Prostate gland (tissue), 2 donors: ENCODE results near the gene GPR108. TPM values are rescaled to one million over a fixed set of nuclear protein-coding genes. Genes with fewer than 3 reads are reported as not detected.
A peak's percentile ranks its signal among the peaks of the same experiment; 100 is the strongest.

Experiments used
- DNase-seq: peaks from one replicate; pipeline ENCODE4 v3.0.0-alpha.2; 2019; ENCODE audit warnings: low spot score
- H3K27ac ChIP-seq, 2 donors: fragments of 200-600 bp; sonication (generic); 2 replicates each; pipeline ENCODE4 v1.5.1; 2017 to 2019
- H3K27me3 ChIP-seq: fragments of 200-600 bp; sonication (generic); replicated peaks from 2 replicates; pipeline ENCODE4 v1.5.1; 2019; ENCODE audit not compliant: insufficient read depth
- H3K36me3 ChIP-seq, 2 donors: fragments of 200-600 bp; sonication (generic); 1 replicate in 1 of 2; 2 replicates in 1 of 2; pipeline versions ENCODE4 v1.5.1 to v1.8.1; 2017 to 2019
- H3K4me1 ChIP-seq: fragments of 200-600 bp; sonication (generic); replicated peaks from 2 replicates; pipeline ENCODE4 v1.5.1; 2019
- H3K4me3 ChIP-seq, 2 donors: fragments of 200-600 bp; sonication (generic); 2 replicates each; pipeline ENCODE4 v1.5.1; 2017 to 2019
- H3K9me3 ChIP-seq: fragments of 200-600 bp; sonication (generic); 2 replicates; pipeline ENCODE4 v1.5.1; 2017
- CTCF ChIP-seq, 4 experiments: fragments of 200-600 bp in 2 of 4; fragments of 450-650 bp in 2 of 4; sonication (generic) in 2 of 4; IDR thresholded peaks; 1 replicate in 3 of 4; 2 replicates in 1 of 4; pipeline ENCODE4 v1.5.1; 2016 to 2019; ENCODE audit warnings: antibody characterized with exemption in 4 of 4, mild to moderate bottlenecking in 2 of 4, moderate library complexity in 2 of 4
- POLR2A ChIP-seq: fragments of 450-650 bp; IDR thresholded peaks from one replicate; pipeline ENCODE4 v1.6.1; 2016; ENCODE audit warnings: antibody characterized with exemption, mild to moderate bottlenecking
- POLR2AphosphoS5 ChIP-seq: sonication (generic); formaldehyde crosslinking; IDR thresholded peaks from one replicate; pipeline ENCODE4 v1.6.1; 2017; ENCODE audit warnings: antibody characterized with exemption
- WGBS: methylation state at CpG from one replicate; pipeline ENCODE4 v1.1.5; 2018; 5-methylcytosine and 5-hydroxymethylcytosine counted together
- intact Hi-C: fragments of 100-400 bp; cut with DNase I; formaldehyde crosslinking; loops from one replicate; pipeline ENCODE4 v1.14.2; 2022
- total RNA-seq, 2 donors: library from RNA; depleted of rRNA; stranded (reverse); fragments of >200 nt; gene quantifications; one replicate each; pipeline ENCODE4 v1.1.0, GENCODE V29; 2016

The GPR108 gene
- total RNA-seq, 2 donors from 2014 or later: 62.7 to 98.0 TPM

DNA sequence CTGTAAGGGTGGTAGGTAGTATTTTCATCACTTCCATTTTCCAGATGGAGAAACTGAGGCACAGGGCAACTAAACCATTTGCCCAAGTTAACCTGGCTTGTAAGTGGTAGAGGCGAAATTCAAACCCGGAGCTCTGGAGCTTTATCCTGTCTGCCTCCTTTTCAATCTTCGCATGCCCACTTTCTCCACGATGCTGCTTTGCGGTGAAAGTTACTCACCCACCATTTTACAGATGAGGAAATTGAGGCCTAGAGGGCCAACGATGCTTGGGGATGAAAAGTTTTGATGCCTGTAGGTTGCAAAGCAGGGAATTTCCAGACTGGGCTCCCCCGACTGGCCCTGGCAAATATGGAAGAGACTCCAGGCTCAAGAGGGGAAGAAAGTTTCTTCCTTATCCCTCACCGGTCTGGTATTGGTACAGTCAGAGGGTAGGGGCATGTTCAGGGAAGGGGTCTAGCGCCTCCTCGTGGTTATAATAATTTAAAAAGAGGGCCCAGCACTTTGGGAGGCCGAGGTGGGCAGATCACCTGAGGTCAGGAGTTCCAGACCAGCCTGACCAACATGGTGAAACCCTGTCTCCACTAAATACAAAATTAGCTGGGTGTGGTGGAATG is 31.7 kb upstream of the GPR108 start:
- Histone ChIP-seq H3K27ac (no peak overlapping the region), H3K4me1 (no peaks in the 10 kb centered on the region), H3K27me3 (no peaks in the 10 kb centered on the region), H3K36me3 (no peaks in the 10 kb centered on the region), H3K4me3 (no peak overlapping the region), H3K9me3 (no peaks in the 10 kb centered on the region)
- TF ChIP-seq CTCF (IDR thresholded peaks at IDR 0.05) (peak in 3 of 4 experiments; percentile 12 to 23 (median 20)), POLR2A (no peak)
- no peak for DNase-seq
- WGBS: 67% methylated on average over 11 of the region's 11 CpGs
- intact Hi-C loops: no loop called here

- no peak for DNase-seq
- Histone ChIP-seq H3K9me3 (no peaks in the 10 kb centered on the region), H3K27ac (peak overlapping the region; percentile 83 to 88), H3K27me3 (no peaks in the 10 kb centered on the region), H3K36me3 (no peaks in the 10 kb centered on the region), H3K4me3 (no peak overlapping the region), H3K4me1 (no peaks in the 10 kb centered on the region)
- WGBS: 59% methylated on average over 8 of the region's 8 CpGs
- TF ChIP-seq CTCF (IDR thresholded peaks at IDR 0.05) (no peak), POLR2AphosphoS5 (no peak), POLR2A (no peak)
- intact Hi-C loops: no loop called here
Measured at GRCh38 chr19:6768236-6768785, 30.9 kb upstream of the GPR108 start.

GRCh38 chr19:6767357-6768235 is 30.2 kb upstream of the GPR108 start, which contains the start of gene SH2D3A:
Gene SH2D3A (minus strand): TSS chr19:6767435. CDS start chr19:6763748, 3,687 bp downstream.
- WGBS: 4% methylated on average over 47 of the region's 47 CpGs
- Histone ChIP-seq H3K27ac (peak within 1 kb of the TSS; percentile 83 to 88), H3K4me3 (peak within 1 kb of the TSS; percentile 41 to 43), H3K36me3 (no peaks in the 10 kb centered on the region), H3K9me3 (no peaks in the 10 kb centered on the region), H3K27me3 (no peaks in the 10 kb centered on the region), H3K4me1 (no peaks in the 10 kb centered on the region)
- TF ChIP-seq POLR2AphosphoS5 (peak; percentile 89), CTCF (IDR thresholded peaks at IDR 0.05) (peak in 2 of 4 experiments; percentile 29 to 32), POLR2A (peak; percentile 90)
- intact Hi-C loops: no loop called here
- DNase-seq: peak; percentile 97

- TF ChIP-seq POLR2A (no peak), POLR2AphosphoS5 (no peak), CTCF (IDR thresholded peaks at IDR 0.05) (no peak)
- no peaks in the 10 kb centered on the region for H3K27me3 ChIP-seq
Measured at GRCh38 chr19:6767081-6767356, 29.6 kb upstream of the GPR108 start.

More at GRCh38 chr19:6767081-6767356, 29.6 kb upstream of the GPR108 start:
- under 1% methylated on average over 15 of the region's 15 CpGs for WGBS
- H3K4me1 ChIP-seq: no peaks in the 10 kb centered on the region
- no peaks in the 10 kb centered on the region for H3K36me3 ChIP-seq
- intact Hi-C loops: no loop called here
- H3K9me3 ChIP-seq: no peaks in the 10 kb centered on the region
- peak overlapping the region; percentile 41 to 43 for H3K4me3 ChIP-seq
- peak overlapping the region; percentile 83 to 88 for H3K27ac ChIP-seq
- no peak for DNase-seq
